Adipose tissue (tissue), 3 donors: ENCODE results near the gene SRRM4. TPM values are rescaled to one million over a fixed set of nuclear protein-coding genes. Genes with fewer than 3 reads are reported as not detected.

Experiments
- H3K27ac ChIP-seq: one replicate; pipeline ENCODE4 v1.5.1; 2013; ENCODE audit warnings: low read depth, low read length
- WGBS, 3 donors: extraction: QIAGEN DNeasy Blood & Tissue Kit; methylation state at CpG; one replicate each; pipeline ENCODE4 v1.1.7; 2013; 5-methylcytosine and 5-hydroxymethylcytosine counted together
- polyA plus RNA-seq, 3 donors: library from polyadenylated mRNA; stranded (reverse); fragments of 200-250 nt; gene quantifications; one replicate each; pipeline ENCODE4 v1.2.3, GENCODE V29; 2013
- donor health status: healthy with polysubstance abuse.
- donor health status: Bipolar disorder and iron deficiency.
- donor health status: healthy.

Gene SRRM4
- polyA plus RNA-seq, 3 donors: under 0.01 TPM; not detected in 2

DNA sequence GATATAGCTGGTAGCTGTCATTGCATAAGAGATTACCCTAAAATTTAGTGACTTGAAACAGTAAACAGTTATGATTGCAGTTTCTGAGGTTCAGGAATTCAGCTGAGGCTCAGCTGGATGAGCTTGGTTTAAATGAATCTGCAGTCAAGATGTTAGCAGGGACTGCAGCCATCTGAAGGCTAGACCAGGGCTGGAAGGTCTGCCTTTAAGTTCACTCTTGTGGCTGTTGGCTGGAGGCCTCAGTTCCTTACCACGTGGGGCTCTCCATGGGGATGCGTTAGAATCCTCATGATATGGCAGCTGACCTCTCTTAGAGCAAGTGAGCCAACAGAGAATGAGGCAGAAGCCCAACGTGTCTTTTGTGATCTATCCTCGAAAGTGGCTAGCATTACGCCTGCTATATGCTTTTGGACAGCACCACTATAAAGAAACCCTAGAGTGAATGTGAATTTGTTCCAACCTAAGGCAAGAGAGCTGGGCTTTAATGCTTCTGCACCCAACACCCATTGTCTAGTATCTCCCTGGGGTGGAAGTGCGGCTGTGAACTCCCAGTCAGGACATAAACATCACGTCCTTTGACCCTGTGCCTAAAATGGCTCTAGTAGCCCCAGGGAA is 223.4 kb downstream of the SRRM4 start:
- H3K27ac ChIP-seq: no peak overlapping the region
- 58 to 73% (median 64%) methylated on average over 7 of the region's 7 CpGs for WGBS, 3 donors

- H3K27ac ChIP-seq: no peak overlapping the region
- 43 to 72% (median 67%) methylated on average over 8 of the region's 8 CpGs for WGBS, 3 donors
Observed at GRCh38 chr12:119206348-119207062, 225.2 kb downstream of the SRRM4 start.

- 82 to 97% (median 95%) methylated on average over 2 of the region's 2 CpGs for WGBS, 3 donors
- no peak overlapping the region for H3K27ac ChIP-seq
Observed at GRCh38 chr12:119207063-119207560, 225.8 kb downstream of the SRRM4 start.

- H3K27ac ChIP-seq: no peak overlapping the region
- WGBS, 3 donors: 27 to 39% (median 34%) methylated on average over 6 of the region's 6 CpGs
Observed at GRCh38 chr12:119208626-119209061, 227.3 kb downstream of the SRRM4 start.

- H3K27ac ChIP-seq: no peak overlapping the region
- WGBS, 3 donors: 70 to 77% (median 71%) methylated on average over 13 of the region's 13 CpGs
Observed at GRCh38 chr12:119211884-119212283, 230.5 kb downstream of the SRRM4 start.

Other genes with a start within 250 kb of the SRRM4 start
- 10 to 100 TPM in 2 of 3 donors, 1 to 10 TPM in 1; 9.4 to 75.5 (median 55.1) TPM for gene HSPB8, start 197.4 kb downstream of the SRRM4 start, polyA plus RNA-seq